B cell (primary cell): ENCODE data around the gene NCAN. TPM values are rescaled to one million over a fixed set of nuclear protein-coding genes. Genes with fewer than 3 reads are reported as not detected.

Source experiments
- ATAC-seq: fragments of 200-7000 bp; cut with Tn5 transposase; one replicate; pipeline ENCODE4 v1.10.0; 2021; ENCODE audit warnings: low read depth, mild to moderate bottlenecking, moderate number of reproducible peaks, moderate library complexity
- CTCF ChIA-PET: fragments of 350-600 bp; sonication (Branson Sonifier 250); formaldehyde crosslinking; loops from one replicate; lab custom pipeline; 2021; ENCODE audit warnings: antibody characterized with exemption, inconsistent platforms; lab: Charles Lee
- POLR2A ChIA-PET: fragments of 350-600 bp; sonication (Branson Sonifier 250); formaldehyde crosslinking; loops from one replicate; lab custom pipeline; 2021; ENCODE audit warnings: antibody characterized with exemption; lab: Charles Lee
- DNase-seq: peaks from one replicate; pipeline ENCODE4 v3.0.0; 2013
- H2AFZ ChIP-seq: 2 replicates; pipeline ENCODE4 v1.6.1; 2012; ENCODE audit warnings: mild to moderate bottlenecking, low read depth, low read length; ENCODE audit not compliant: insufficient read depth, poor library complexity, severe bottlenecking
- H3K27ac ChIP-seq, 2 donors: 1 replicate in 1 of 2; 2 replicates in 1 of 2; pipeline ENCODE4 v1.5.1; 2012 to 2013; ENCODE audit warnings: low read length in 2 of 2, mild to moderate bottlenecking in 2 of 2, moderate library complexity in 1 of 2
- H3K27me3 ChIP-seq, 4 experiments: fragments of 200-600 bp in 1 of 4; sonication (generic) in 1 of 4; replicated peaks in 1 of 4; 1 replicate in 2 of 4; 2 replicates in 2 of 4; pipeline versions ENCODE4 v1.6.1 to v1.7.0; 2013 to 2016; ENCODE audit warnings: low read length in 3 of 4, mild to moderate bottlenecking in 2 of 4, mixed read lengths in 1 of 4, moderate library complexity in 1 of 4; ENCODE audit not compliant: insufficient read depth in 4 of 4, control insufficient read depth in 3 of 4; ENCODE audit errors: control extremely low read depth in 1 of 4
- H3K36me3 ChIP-seq, 2 experiments: replicated peaks in 1 of 2; 1 replicate in 1 of 2; 2 replicates in 1 of 2; pipeline versions ENCODE4 v1.6.1 to v1.7.1; 2013; ENCODE audit warnings: low read length in 1 of 2; ENCODE audit not compliant: insufficient read depth in 2 of 2, control insufficient read depth in 1 of 2; ENCODE audit errors: control extremely low read depth in 1 of 2, extremely low read depth in 1 of 2
- H3K4me1 ChIP-seq, 2 donors: fragments of 200-600 bp in 1 of 2; sonication (generic) in 1 of 2; 1 replicate in 1 of 2; 2 replicates in 1 of 2; pipeline versions ENCODE4 v1.5.1 to v1.6.1; 2013 to 2017; ENCODE audit warnings: low read length in 2 of 2; ENCODE audit not compliant: control insufficient read depth in 2 of 2, insufficient read depth in 2 of 2
- H3K4me2 ChIP-seq: replicated peaks from 2 replicates; pipeline ENCODE3; 2012; ENCODE audit warnings: mild to moderate bottlenecking, low read depth, low read length; ENCODE audit not compliant: poor library complexity, severe bottlenecking
- H3K4me3 ChIP-seq, 5 experiments: fragments of 200-600 bp in 1 of 5; sonication (generic) in 1 of 5; 1 replicate in 3 of 5; 2 replicates in 2 of 5; pipeline versions ENCODE4 v1.5.1 to v1.7.0; 2011 to 2016; ENCODE audit warnings: low read length in 4 of 5, mild to moderate bottlenecking in 4 of 5, low read depth in 2 of 5, control low read depth in 1 of 5, moderate library complexity in 1 of 5; ENCODE audit not compliant: insufficient read depth in 1 of 5; ENCODE audit errors: control extremely low read depth in 1 of 5, extremely low read depth in 1 of 5
- H3K79me2 ChIP-seq: fragments of 200-600 bp; sonication (generic); one replicate; pipeline ENCODE4 v1.6.0; 2016; ENCODE audit warnings: low read length; ENCODE audit not compliant: control insufficient read depth, insufficient read depth
- H3K9ac ChIP-seq: fragments of 200-600 bp; sonication (generic); 2 replicates; pipeline ENCODE4 v1.6.1; 2017; ENCODE audit warnings: mild to moderate bottlenecking, low read length, moderate library complexity
- H3K9me3 ChIP-seq, 3 donors: one replicate each; pipeline versions ENCODE4 v1.6.1 to v1.7.1; 2013; ENCODE audit warnings: low read length in 2 of 3; ENCODE audit not compliant: control insufficient read depth in 2 of 3, insufficient read depth in 1 of 3; ENCODE audit errors: control extremely low read depth in 1 of 3
- H4K20me1 ChIP-seq: 2 replicates; pipeline ENCODE4 v1.6.0; 2012; ENCODE audit warnings: mild to moderate bottlenecking, low read length; ENCODE audit not compliant: insufficient read depth, control insufficient read depth, poor library complexity, severe bottlenecking
- H3K27ac Mint-ChIP-seq: one replicate; pipeline ENCODE4 v1.8.0; 2021; ENCODE audit warnings: mixed read lengths
- H3K27me3 Mint-ChIP-seq: one replicate; pipeline ENCODE4 v1.8.0; 2021; ENCODE audit warnings: mixed read lengths
- H3K4me1 Mint-ChIP-seq: one replicate; pipeline ENCODE4 v1.8.0; 2021; ENCODE audit warnings: mixed read lengths
- H3K4me3 Mint-ChIP-seq: one replicate; pipeline ENCODE4 v1.8.0; 2021; ENCODE audit warnings: mixed read lengths
- H3K9me3 Mint-ChIP-seq: one replicate; pipeline ENCODE4 v1.8.0; 2022; ENCODE audit warnings: mixed read lengths; ENCODE audit not compliant: insufficient read depth
- CTCF ChIP-seq: fragments of 200-600 bp; IDR thresholded peaks from one replicate; pipeline ENCODE4 v1.8.0; 2022; ENCODE audit warnings: antibody characterized with exemption, mild to moderate bottlenecking
- EZH2 ChIP-seq: IDR thresholded peaks from 2 replicates; pipeline ENCODE4 v1.6.1; 2012; ENCODE audit warnings: borderline replicate concordance, low read depth, mild to moderate bottlenecking, moderate library complexity, low read length; ENCODE audit not compliant: insufficient read depth, poor library complexity, severe bottlenecking
- whole genome bisulfite sequencing: methylation state at CpG from one replicate; pipeline ENCODE4 v1.1.5; 2013; ENCODE audit warnings: missing lambda C conversion rate; ENCODE audit not compliant: insufficient coverage; 5-methylcytosine and 5-hydroxymethylcytosine counted together
- intact Hi-C: fragments of 100-400 bp; cut with micrococcal nuclease; formaldehyde crosslinking; loops from one replicate; pipeline ENCODE4 v1.10.0; 2022
- polyA plus RNA-seq: library from polyadenylated mRNA; depleted of rRNA; stranded (reverse); fragments of >200 nt; gene quantifications from 2 replicates; pipeline ENCODE4 v1.2.3, GENCODE V29; 2012
- total RNA-seq, 2 donors: library from RNA; stranded (reverse); fragments of 120-200 nt in 1 of 2; gene quantifications; 1 replicate in 1 of 2; 2 replicates in 1 of 2; pipeline versions ENCODE4 v1.2.3 to v1.2.4, GENCODE V29; 2013 to 2022

NCAN gene
- total and polyA plus RNA-seq, 2 donors (not counting 1 experiment from before 2014, with no cell fraction given), result 0.03 TPM; not detected in 1

GRCh38 chr19:19201697-19202630 is 9.8 kb upstream of the NCAN start:
- H3K4me1 Mint-ChIP-seq, result peaks cover 20% of the 10 kb centered on the region
- Histone ChIP-seq H3K79me2 (peaks cover 17% of the 10 kb centered on the region), H3K9ac (peak overlapping the region; percentile 82), H3K4me2 (peak overlapping the region; percentile 83), H4K20me1 (no peaks in the 10 kb centered on the region), H3K27ac (peak overlapping the region in 1 of 2 donors; percentile 85), H3K27me3 (peaks cover 0 to 11% (median 2%) of the 10 kb centered on the region in 4 experiments), H3K4me1 (peaks cover 12 to 21% of the 10 kb centered on the region in 2 donors), H3K4me3 (peak overlapping the region in 4 of 5 experiments; percentile 71 to 91 (median 82)), H3K36me3 (peaks cover 2 to 24% of the 10 kb centered on the region in 2 experiments), H3K9me3 (peaks cover 0 to 3% (median 0%) of the 10 kb centered on the region in 3 donors), H2AFZ (peak overlapping the region; percentile 82)
- peak overlapping the region; percentile 92 for H3K4me3 Mint-ChIP-seq
- DNase-seq (no peak), ATAC-seq (no peak)
- no peak for TF ChIP-seq CTCF
- peak overlapping the region; percentile 91 for H3K27ac Mint-ChIP-seq
- WGBS, result 77% methylated on average over 12 of the region's 19 CpGs
- CTCF ChIA-PET, result interaction anchor here (0.8 to 1.5 kb wide), 3 partner anchors 10 to 61 kb away, joined by 3 to 5 read pairs (median 3); partner anchors contain the start of genes BORCS8 and RFXANK
- peaks cover 3% of the 10 kb centered on the region for H3K27me3 Mint-ChIP-seq
- no peaks in the 10 kb centered on the region for H3K9me3 Mint-ChIP-seq
- intact Hi-C loops, result no loop called here
- POLR2A ChIA-PET, result interaction anchor here (0.6 to 2.7 kb wide), 2 partner anchors 9 to 923 kb away, joined by 14 read pairs; partner anchors contain the start of genes BORCS8 and RFXANK

- POLR2A ChIA-PET, result interaction anchor here (0.8 to 2.7 kb wide), 2 partner anchors 10 to 30 kb away, joined by 8 to 14 read pairs; partner anchors contain the start of genes BORCS8 and RFXANK
Measured at GRCh38 chr19:19202707-19203011, 9.1 kb upstream of the NCAN start.

More at GRCh38 chr19:19202707-19203011, 9.1 kb upstream of the NCAN start:
- peak overlapping the region; percentile 82 for H2AFZ ChIP-seq
- peaks cover 19 to 28% of the 10 kb centered on the region in 2 donors for H3K4me1 ChIP-seq
- DNase-seq (no peak), ATAC-seq (no peak)
- H3K79me2 ChIP-seq, result peaks cover 17% of the 10 kb centered on the region
- H4K20me1 ChIP-seq, result no peaks in the 10 kb centered on the region
- no peak for TF ChIP-seq EZH2
- TF ChIP-seq CTCF, result no peak
- peaks cover 0 to 11% (median 2%) of the 10 kb centered on the region in 4 experiments for H3K27me3 ChIP-seq
- 30% methylated on average over 11 of the region's 11 CpGs for WGBS
- Mint-ChIP-seq H3K4me1 (peaks cover 27% of the 10 kb centered on the region), H3K4me3 (peak overlapping the region; percentile 92), H3K9me3 (peaks cover 3% of the 10 kb centered on the region), H3K27ac (peak overlapping the region; percentile 91), H3K27me3 (peaks cover 9% of the 10 kb centered on the region)
- H3K36me3 ChIP-seq, result peaks cover 2 to 18% of the 10 kb centered on the region in 2 experiments
- H3K9ac ChIP-seq, result peak overlapping the region; percentile 82
- intact Hi-C loops, result loop anchor here (1.0 kb wide), 1 partner anchor 10 kb away; the partner anchor contains the start of genes BORCS8 and RFXANK
- peak overlapping the region; percentile 83 for H3K4me2 ChIP-seq
- CTCF ChIA-PET, result interaction anchor here (0.8 to 1.5 kb wide), 2 partner anchors 11 to 22 kb away, joined by 3 to 5 read pairs; partner anchors contain the start of genes BORCS8 and RFXANK
- H3K9me3 ChIP-seq, result peaks cover 0 to 10% (median 4%) of the 10 kb centered on the region in 3 donors
- H3K27ac ChIP-seq, result peak overlapping the region in 1 of 2 donors; percentile 85
- peak overlapping the region; percentile 58 to 91 (median 80) for H3K4me3 ChIP-seq
